GM12864 (cell line): ENCODE measurements around the gene RBCK1.
"Not testable (repeated sequence)": the region's sequence is repeated elsewhere in the genome, so short reads cannot be mapped to it uniquely, and the experiment has no call there.

ENCODE experiments used
- DNase-seq: peaks from one replicate; pipeline ENCODE4 v3.0.0-alpha.2; 2011; ENCODE audit warnings: low read depth
- H3K4me3 ChIP-seq: 2 replicates; pipeline ENCODE4 v1.5.1; 2011; ENCODE audit warnings: mild to moderate bottlenecking, low read depth, low read length, control low read depth
- TF ChIP-seq, protein P1 (sequence below): IDR thresholded peaks from 2 replicates; pipeline ENCODE4 v1.5.1; 2011; ENCODE audit warnings: low read depth, mild to moderate bottlenecking, moderate library complexity, low read length, control low read depth, inconsistent platforms; ENCODE audit errors: missing control alignments

Gene RBCK1

GRCh38 chr20:472137-472846 is 64.2 kb downstream of the RBCK1 start:
- H3K4me3 ChIP-seq: no peak overlapping the region
- TF ChIP-seq, protein P1, sequence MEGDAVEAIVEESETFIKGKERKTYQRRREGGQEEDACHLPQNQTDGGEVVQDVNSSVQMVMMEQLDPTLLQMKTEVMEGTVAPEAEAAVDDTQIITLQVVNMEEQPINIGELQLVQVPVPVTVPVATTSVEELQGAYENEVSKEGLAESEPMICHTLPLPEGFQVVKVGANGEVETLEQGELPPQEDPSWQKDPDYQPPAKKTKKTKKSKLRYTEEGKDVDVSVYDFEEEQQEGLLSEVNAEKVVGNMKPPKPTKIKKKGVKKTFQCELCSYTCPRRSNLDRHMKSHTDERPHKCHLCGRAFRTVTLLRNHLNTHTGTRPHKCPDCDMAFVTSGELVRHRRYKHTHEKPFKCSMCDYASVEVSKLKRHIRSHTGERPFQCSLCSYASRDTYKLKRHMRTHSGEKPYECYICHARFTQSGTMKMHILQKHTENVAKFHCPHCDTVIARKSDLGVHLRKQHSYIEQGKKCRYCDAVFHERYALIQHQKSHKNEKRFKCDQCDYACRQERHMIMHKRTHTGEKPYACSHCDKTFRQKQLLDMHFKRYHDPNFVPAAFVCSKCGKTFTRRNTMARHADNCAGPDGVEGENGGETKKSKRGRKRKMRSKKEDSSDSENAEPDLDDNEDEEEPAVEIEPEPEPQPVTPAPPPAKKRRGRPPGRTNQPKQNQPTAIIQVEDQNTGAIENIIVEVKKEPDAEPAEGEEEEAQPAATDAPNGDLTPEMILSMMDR: no peak
- DNase-seq: no peak

DNA sequence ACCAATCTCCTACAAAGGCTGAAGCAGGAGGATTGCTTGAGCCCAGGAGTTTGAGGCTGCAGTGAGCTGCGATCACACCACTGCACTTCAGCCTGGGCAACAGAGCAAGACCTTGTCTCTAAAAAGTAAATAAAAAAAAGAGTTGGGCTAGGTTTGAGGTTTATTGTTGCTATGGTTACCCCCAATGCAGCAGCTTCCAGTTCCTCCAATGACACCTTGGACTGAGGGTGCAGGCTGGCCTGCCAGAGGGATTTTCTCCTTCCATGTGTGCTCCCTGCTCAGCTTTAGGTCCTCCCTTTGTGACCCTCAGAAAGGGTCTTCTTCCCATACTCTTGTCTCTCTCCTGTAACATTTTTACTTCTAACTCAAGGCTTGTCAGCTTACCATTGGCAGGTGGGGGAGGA is 64.8 kb downstream of the RBCK1 start:
- TF ChIP-seq, protein P1: no peak
- H3K4me3 ChIP-seq: no peak overlapping the region
- DNase-seq: no peak

DNA sequence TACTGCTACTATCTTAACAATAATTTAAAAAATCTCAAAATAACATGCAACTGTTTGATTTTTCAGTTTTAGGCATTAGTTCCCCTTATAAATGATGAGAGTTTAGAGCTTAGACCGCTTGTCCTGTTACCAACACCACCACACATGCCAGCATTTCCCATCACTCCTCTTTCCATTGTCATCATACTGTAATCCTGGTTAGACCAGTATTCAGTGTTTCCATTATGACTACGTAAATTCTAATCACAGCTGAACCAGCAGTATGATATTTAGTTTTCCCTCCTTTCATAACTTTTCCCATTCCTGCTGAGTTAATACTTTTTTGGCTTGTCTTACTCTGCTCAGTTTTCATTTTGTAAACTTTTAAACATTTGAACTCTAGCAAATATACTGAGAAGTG is 66.5 kb downstream of the RBCK1 start:
- DNase-seq: no peak
- TF ChIP-seq, protein P1: no peak
- no peak overlapping the region for H3K4me3 ChIP-seq

DNA sequence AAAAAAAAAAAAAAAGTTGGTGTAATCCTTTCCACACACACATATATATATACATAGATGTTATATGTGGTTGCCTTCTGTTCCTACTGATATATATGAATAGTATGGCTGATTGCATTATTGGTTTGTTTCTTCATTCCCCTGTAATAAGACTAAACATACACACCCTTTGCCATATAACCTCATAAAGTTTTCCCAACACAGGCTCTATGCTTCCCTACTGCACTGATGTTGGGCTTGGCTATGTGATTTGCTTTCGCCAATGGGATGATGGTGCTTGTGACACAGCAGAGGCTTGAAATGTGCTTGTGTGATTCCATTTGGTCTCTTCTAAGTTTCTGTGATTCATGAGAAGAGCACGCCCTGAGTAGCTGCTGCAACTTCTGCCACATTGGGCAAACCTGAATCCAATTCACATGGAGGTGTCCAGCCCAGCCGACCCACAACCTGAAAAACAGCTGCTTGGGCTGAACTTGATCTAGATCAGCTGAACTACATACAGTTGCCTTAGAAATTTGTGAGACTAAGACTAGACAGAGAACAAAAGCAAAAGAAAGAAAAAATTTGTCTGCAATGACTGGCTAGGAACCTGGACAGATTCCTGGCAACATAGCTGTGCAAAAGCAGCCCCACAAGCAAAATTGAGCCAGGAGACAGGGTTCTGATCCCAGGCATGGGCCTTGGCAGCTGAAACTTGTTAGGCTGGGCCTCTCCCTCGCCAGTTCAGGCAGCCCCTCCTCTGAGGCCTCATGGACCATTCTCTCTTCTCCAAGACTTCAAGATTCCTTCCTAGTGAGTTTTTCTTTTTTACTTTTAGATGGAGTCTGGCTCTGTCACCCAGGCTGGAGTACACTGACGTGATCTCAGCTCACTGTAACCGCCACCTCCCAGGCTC is 67.6 kb downstream of the RBCK1 start:
- DNase-seq: no peak
- H3K4me3 ChIP-seq: no peak overlapping the region
- TF ChIP-seq, protein P1: no peak

- DNase-seq, H3K4me3 ChIP-seq: not testable (repeated sequence)
Measured at GRCh38 chr20:476561-477249, 68.6 kb downstream of the RBCK1 start.

- TF ChIP-seq, protein P1: no peak
- no peak for DNase-seq
- H3K4me3 ChIP-seq: no peak overlapping the region
Measured at GRCh38 chr20:478010-478948, 70.2 kb downstream of the RBCK1 start.
